ENCODE results near the gene DOP1A. TPM values are rescaled to one million over a fixed set of nuclear protein-coding genes. Genes with fewer than 3 reads are reported as not detected.

Gene DOP1A
- total and polyA plus RNA-seq, 2 donors from 2014 or later: 5.1 to 31.6 TPM

DNA sequence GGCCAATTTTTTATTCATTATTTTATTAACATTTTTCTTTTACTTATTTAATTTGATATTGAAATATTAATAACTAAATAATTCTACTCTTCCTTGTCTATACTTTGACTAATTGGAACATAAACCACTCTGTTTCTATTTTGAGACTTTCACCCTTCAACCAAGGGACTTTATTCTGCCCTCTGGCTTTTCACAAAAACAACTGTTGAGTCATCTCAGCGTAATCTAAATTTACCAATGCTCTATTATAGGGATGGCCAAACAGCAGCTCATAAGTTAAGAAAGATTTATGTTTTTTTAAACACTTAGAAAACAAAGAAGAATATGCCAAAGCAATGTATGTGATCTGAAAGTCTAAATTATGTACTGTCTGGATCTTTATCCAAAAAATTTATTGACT lies 46.7 kb downstream of the DOP1A start:
- no peak for DNase-seq
- intact Hi-C loops (cut with DNase I): no loop called here
- Histone ChIP-seq H3K4me1 (ENCODE audit: control insufficient read depth in 2 of 3, insufficient read depth in 2 of 3, low read depth in 1 of 3, low read length in 3 of 3) (no peaks in the 10 kb centered on the region), H3K4me3 (ENCODE audit: low read length in 3 of 3) (no peak overlapping the region), H3K27me3 (ENCODE audit: control insufficient read depth, insufficient read depth, low read length) (no peaks in the 10 kb centered on the region), H3K9ac (ENCODE audit: low read length in 3 of 3) (no peak overlapping the region), H3K9me3 (ENCODE audit: control insufficient read depth in 2 of 3, insufficient read depth in 1 of 3, low read length in 3 of 3) (no peaks in the 10 kb centered on the region), H3K27ac (ENCODE audit: low read depth in 2 of 2, low read length in 2 of 2) (no peak overlapping the region), H3K36me3 (ENCODE audit: control insufficient read depth in 2 of 3, insufficient read depth in 3 of 3, low read length in 3 of 3) (peaks cover 0 to 11% (median under 1%) of the 10 kb centered on the region in 3 donors)
- TF ChIP-seq CTCF (IDR thresholded peaks at IDR 0.05; ENCODE audit: borderline replicate concordance, extremely low read depth, insufficient read depth): no peak
- FAIRE-seq: peak; percentile 86

DNA sequence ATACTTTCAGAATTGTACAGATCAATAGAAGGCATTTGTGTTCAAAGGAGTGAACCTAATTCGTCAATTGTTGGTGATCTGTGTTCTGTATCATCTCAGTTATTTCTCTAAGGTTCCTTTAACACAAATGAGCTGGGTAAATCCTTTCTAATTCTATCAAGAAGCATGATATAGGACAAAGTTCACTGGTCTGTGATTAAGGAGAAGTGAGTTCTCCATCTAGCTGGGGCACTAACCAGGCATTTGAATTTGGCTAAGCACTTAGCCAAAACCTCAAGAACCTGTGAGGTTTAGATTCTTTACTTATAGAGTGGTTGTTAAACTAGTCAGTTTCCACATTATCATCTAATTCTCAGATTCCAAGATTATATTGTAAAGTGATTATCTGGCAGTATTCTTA lies 50.3 kb downstream of the DOP1A start:
- intact Hi-C loops (cut with DNase I): no loop called here
- H3K36me3 ChIP-seq (ENCODE audit: control insufficient read depth in 2 of 3, insufficient read depth in 3 of 3, low read length in 3 of 3): peaks cover 0 to 18% (median 2%) of the 10 kb centered on the region in 3 donors
- DNase-seq (no peak), FAIRE-seq (no peak)
- H3K27me3 ChIP-seq (ENCODE audit: control insufficient read depth, insufficient read depth, low read length): no peaks in the 10 kb centered on the region
- no peaks in the 10 kb centered on the region for H3K9me3 ChIP-seq (ENCODE audit: control insufficient read depth in 2 of 3, insufficient read depth in 1 of 3, low read length in 3 of 3)
- TF ChIP-seq CTCF (IDR thresholded peaks at IDR 0.05; ENCODE audit: borderline replicate concordance, extremely low read depth, insufficient read depth): no peak
- H3K27ac ChIP-seq (ENCODE audit: low read depth in 2 of 2, low read length in 2 of 2): no peak overlapping the region
- H3K4me3 ChIP-seq (ENCODE audit: low read length in 3 of 3): no peak overlapping the region
- no peak overlapping the region for H3K9ac ChIP-seq (ENCODE audit: low read length in 3 of 3)
- H3K4me1 ChIP-seq (ENCODE audit: control insufficient read depth in 2 of 3, insufficient read depth in 2 of 3, low read depth in 1 of 3, low read length in 3 of 3): no peaks in the 10 kb centered on the region

GRCh38 chr6:83119742-83120300 lies 52.4 kb downstream of the DOP1A start:
- no peak for TF ChIP-seq CTCF (IDR thresholded peaks at IDR 0.05; ENCODE audit: borderline replicate concordance, extremely low read depth, insufficient read depth)
- Histone ChIP-seq H3K27me3 (ENCODE audit: control insufficient read depth, insufficient read depth, low read length) (no peaks in the 10 kb centered on the region), H3K27ac (ENCODE audit: low read depth in 2 of 2, low read length in 2 of 2) (no peak overlapping the region), H3K4me3 (ENCODE audit: low read length in 3 of 3) (no peak overlapping the region), H3K9me3 (ENCODE audit: control insufficient read depth in 2 of 3, insufficient read depth in 1 of 3, low read length in 3 of 3) (no peaks in the 10 kb centered on the region), H3K36me3 (ENCODE audit: control insufficient read depth in 2 of 3, insufficient read depth in 3 of 3, low read length in 3 of 3) (peaks cover 2 to 32% (median 9%) of the 10 kb centered on the region in 3 donors), H3K9ac (ENCODE audit: low read length in 3 of 3) (no peak overlapping the region), H3K4me1 (ENCODE audit: control insufficient read depth in 2 of 3, insufficient read depth in 2 of 3, low read depth in 1 of 3, low read length in 3 of 3) (no peaks in the 10 kb centered on the region)
- FAIRE-seq (no peak), DNase-seq (no peak)
- intact Hi-C loops (cut with DNase I): no loop called here

DNA sequence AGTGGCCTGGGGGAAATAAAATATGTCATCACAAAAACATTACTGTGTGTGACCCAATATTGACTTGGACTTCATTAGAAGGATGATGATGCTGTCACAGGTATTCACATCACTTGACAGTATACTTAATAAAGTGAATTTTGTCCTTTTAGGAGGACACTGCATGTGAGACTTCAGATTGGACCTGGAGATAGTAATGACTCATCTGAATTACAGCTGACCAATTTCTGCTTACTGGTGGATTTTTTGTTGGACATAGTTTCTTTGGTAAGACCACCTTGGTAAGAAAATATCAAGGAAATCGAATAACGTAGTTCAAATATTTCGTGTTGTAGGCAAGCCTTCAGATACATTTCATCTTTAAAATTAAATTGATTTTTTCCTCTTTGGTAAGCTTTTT lies 57.1 kb downstream of the DOP1A start:
- intact Hi-C loops (cut with DNase I): no loop called here
- Histone ChIP-seq H3K9me3 (ENCODE audit: control insufficient read depth in 2 of 3, insufficient read depth in 1 of 3, low read length in 3 of 3) (no peaks in the 10 kb centered on the region), H3K27ac (ENCODE audit: low read depth in 2 of 2, low read length in 2 of 2) (no peak overlapping the region), H3K4me3 (ENCODE audit: low read length in 3 of 3) (no peak overlapping the region), H3K4me1 (ENCODE audit: control insufficient read depth in 2 of 3, insufficient read depth in 2 of 3, low read depth in 1 of 3, low read length in 3 of 3) (no peaks in the 10 kb centered on the region), H3K36me3 (ENCODE audit: control insufficient read depth in 2 of 3, insufficient read depth in 3 of 3, low read length in 3 of 3) (peaks cover 6 to 61% (median 31%) of the 10 kb centered on the region in 3 donors), H3K9ac (ENCODE audit: low read length in 3 of 3) (no peak overlapping the region), H3K27me3 (ENCODE audit: control insufficient read depth, insufficient read depth, low read length) (no peaks in the 10 kb centered on the region)
- no peak for TF ChIP-seq CTCF (IDR thresholded peaks at IDR 0.05; ENCODE audit: borderline replicate concordance, extremely low read depth, insufficient read depth)
- DNase-seq (no peak), FAIRE-seq (no peak)
